NCI-H128 (cell line): Measurements from ENCODE around the gene LIMA1.
"Not testable (repeated sequence)": the region's sequence is repeated elsewhere in the genome, so short reads cannot be mapped to it uniquely, and the experiment has no call there.

Experiments
- DNase-seq: peaks from one replicate; lab custom pipeline; 2025; ENCODE audit not compliant: unreplicated experiment; lab: John Stamatoyannopoulos, UW

Gene LIMA1

GRCh38 chr12:50283229-50283923 lies at the start of gene LIMA1:
LIMA1 (minus strand) TSS chr12:50283520; CDS start chr12:50248751, 34,769 bp downstream.
- DNase-seq, result peak; percentile 94

DNA sequence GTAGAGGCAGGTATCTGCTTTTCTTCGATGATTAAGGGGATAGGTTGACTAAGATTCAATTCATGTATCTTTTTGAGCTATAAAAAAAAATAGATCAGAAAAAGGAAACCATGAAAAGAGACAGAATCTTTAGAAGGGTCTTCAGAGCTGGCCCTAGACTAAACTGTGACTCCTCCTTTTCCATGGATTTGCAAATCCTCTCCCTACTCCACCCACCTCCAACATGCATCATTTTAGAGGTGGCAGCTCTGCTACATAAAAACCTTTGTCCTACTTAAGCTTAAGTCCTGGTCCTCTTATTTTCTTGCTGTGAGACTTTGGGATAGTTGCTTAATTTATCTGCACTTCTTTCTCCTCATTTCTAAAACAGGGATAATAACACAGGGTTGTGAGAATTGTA lies 48.4 kb upstream of the LIMA1 start:
- no peak for DNase-seq

DNA sequence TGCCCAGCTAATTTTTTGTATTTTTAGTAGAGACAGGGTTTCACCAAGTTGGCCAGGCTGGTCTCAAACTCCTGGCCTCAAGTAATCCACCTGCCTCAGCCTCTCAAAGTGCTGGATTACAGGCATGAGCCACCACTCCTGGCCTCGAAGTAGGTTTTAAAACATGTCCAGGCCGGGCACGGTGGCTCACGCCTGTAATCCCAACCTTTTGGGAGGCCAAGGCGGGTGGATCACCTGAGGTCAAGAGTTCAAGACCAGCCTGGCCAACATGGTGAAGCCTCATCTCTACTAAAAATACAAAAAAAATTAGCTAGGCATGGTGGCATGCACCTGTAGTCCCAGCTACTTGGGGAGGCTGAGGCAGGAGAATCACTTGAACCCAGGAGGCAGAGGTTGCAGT lies 45.3 kb upstream of the LIMA1 start:
- DNase-seq, result not testable (repeated sequence)

GRCh38 chr12:50326590-50327284 lies 43.4 kb upstream of the LIMA1 start:
- DNase-seq, result no peak

- no peak for DNase-seq
These were observed 42.6 kb upstream of the LIMA1 start for GRCh38 chr12:50325890-50326391.

- not testable (repeated sequence) for DNase-seq
These were observed 41.5 kb upstream of the LIMA1 start for GRCh38 chr12:50324770-50325169.

DNA sequence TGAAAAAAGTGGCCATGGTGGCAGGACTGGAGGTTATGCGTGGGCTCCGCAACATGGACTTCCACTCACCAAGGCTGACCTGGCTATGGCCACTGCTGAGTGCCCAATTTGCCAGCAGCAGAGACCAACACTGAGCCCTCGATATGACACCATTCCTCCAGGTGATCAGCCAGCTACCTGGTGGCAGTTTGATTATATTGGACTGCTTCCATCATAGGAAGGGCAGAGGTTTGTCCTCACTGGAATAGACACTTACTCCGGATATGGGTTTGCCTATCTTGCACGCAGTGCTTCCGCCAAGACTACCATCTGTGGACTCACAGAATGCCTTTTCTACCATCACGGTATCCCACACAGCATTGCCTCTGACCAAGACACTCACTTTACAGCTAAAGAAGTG lies 40.8 kb upstream of the LIMA1 start:
- DNase-seq, result not testable (repeated sequence)

- DNase-seq, result no peak
These were observed 38.9 kb upstream of the LIMA1 start for GRCh38 chr12:50322206-50322605.

DNA sequence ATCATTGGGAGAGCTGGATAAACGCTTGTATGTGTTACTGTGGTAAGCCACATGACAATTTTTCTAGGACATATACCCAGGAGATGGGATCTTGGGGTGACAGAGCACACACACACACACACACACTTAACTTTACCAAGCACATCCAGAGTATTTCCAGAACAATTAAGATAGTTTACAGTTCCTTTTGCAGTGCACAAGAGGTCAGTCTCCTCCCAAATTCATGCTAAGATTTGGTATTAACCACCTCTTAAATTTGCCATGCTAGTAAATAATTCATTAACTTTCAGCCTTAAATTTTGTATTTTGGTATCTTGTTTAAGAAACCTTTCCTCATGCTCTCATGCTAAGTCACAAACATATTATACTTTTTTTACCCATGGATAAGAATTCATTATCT lies 33.9 kb upstream of the LIMA1 start:
- DNase-seq, result no peak

- DNase-seq, result no peak
These were observed 32.5 kb upstream of the LIMA1 start for GRCh38 chr12:50315803-50316202.

DNA sequence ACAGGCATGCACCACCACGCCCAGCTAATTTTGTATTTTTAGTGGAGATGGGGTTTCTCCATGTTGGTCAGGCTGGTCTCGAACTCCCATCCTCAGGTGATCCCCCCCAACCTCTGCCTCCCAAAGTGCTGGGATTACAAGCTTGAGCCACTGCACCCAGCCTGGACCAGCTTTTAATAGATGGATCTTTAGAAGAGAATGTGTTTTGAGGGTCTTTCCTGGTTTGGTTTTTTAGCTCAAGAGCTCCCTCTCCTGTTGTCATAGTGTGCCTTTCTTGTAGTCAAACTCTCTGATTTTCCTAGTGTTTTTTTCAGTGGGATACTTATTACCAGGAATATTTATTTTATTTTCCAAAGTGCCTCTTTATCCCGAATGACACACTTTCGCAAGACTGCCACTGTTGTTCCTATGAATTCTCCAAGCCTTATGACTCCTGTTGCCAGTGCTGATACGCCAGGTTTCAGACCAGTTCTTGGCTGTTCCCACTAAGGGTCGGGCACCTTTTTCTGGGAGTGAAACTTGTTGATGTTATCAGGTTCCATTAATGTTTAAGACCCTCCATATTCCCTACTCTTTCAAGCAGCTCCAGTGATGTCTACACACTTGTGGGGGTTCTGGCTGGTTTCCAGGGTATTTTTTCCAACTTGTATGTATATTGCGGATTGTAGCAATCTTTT lies 31.5 kb upstream of the LIMA1 start:
- no peak for DNase-seq

DNA sequence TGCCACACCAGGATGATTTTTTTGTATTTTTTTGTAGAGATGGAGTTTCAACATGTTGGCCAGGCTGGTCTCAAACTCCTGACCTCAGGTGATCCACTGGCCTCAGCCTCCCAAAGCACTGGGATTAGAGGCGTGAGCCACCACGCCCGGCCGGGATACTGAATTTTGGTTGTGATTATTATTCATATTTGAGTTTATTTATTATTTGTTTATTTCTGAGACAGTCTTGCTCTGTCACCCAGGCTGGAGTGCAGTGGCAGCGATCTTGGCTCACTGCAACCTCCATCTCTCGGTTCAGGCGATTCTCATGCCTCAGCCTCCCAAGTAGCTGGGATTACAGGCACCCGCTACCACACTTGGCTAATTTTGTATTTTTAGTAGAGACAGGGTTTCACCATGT lies 30.7 kb upstream of the LIMA1 start:
- DNase-seq, result not testable (repeated sequence)

- no peak for DNase-seq
These were observed 30.1 kb upstream of the LIMA1 start for GRCh38 chr12:50313256-50313931.

- DNase-seq, result not testable (repeated sequence)
These were observed 28.7 kb upstream of the LIMA1 start for GRCh38 chr12:50311858-50312609.

GRCh38 chr12:50309950-50310349 lies 26.6 kb upstream of the LIMA1 start:
- DNase-seq, result no peak

- no peak for DNase-seq
These were observed 19.4 kb upstream of the LIMA1 start for GRCh38 chr12:50302686-50303085.

DNA sequence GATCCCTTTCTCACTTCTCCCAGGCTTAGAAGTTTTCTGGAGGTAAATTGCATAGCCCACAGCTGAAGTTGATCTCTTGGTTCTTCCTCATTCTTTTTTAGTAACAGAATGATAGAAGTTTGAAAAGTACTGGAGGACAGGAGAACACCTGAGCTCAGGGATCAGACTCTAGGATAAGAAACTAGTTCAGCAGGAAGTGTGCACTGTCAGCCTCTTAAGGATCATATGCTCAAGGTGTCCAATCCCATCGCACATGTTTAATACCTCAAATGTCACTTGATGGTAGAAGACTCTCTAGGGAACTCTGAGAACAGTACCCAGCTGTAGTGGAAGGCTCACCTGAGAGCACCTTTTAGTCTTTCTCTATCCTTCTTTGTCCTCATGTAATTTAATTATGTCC lies 14.7 kb upstream of the LIMA1 start:
- DNase-seq, result no peak

GRCh38 chr12:50297027-50297426 lies 13.7 kb upstream of the LIMA1 start:
- no peak for DNase-seq

- no peak for DNase-seq
These were observed 13.2 kb upstream of the LIMA1 start for GRCh38 chr12:50296554-50296953.

DNA sequence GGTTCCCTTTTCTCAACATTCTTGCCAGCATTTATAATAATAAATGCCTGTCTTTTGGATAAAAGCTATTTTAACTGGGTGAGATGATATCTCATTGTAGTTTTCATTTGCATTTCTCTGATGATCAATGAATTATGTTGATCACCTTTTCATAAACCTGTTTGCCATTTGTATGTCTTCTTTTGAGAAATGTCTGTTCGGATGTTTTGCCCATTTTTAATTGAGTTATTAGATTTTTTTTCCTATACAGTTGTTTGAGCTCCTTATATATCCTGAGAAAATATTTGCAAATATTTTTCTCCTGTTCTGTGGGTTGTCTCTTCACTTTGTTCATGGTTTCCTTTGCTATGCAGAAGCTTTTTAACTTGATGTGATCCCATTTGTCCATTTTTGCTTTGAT lies 8.1 kb upstream of the LIMA1 start:
- DNase-seq, result no peak

GRCh38 chr12:50290692-50291091 lies 7.4 kb upstream of the LIMA1 start:
- DNase-seq, result not testable (repeated sequence)
